HG02571 (cell line): Measurements from ENCODE around the gene LSMEM2.
"Not testable (repeated sequence)": the region's sequence is repeated elsewhere in the genome, so short reads cannot be mapped to it uniquely, and the experiment has no call there.

Experiments used
- ATAC-seq: cut with Tn5 transposase; IDR thresholded peaks from one replicate; pipeline ENCODE4 v1.9.1; 2021; ENCODE audit warnings: mild to moderate bottlenecking, moderate library complexity; ENCODE audit not compliant: unreplicated experiment

The LSMEM2 gene

DNA sequence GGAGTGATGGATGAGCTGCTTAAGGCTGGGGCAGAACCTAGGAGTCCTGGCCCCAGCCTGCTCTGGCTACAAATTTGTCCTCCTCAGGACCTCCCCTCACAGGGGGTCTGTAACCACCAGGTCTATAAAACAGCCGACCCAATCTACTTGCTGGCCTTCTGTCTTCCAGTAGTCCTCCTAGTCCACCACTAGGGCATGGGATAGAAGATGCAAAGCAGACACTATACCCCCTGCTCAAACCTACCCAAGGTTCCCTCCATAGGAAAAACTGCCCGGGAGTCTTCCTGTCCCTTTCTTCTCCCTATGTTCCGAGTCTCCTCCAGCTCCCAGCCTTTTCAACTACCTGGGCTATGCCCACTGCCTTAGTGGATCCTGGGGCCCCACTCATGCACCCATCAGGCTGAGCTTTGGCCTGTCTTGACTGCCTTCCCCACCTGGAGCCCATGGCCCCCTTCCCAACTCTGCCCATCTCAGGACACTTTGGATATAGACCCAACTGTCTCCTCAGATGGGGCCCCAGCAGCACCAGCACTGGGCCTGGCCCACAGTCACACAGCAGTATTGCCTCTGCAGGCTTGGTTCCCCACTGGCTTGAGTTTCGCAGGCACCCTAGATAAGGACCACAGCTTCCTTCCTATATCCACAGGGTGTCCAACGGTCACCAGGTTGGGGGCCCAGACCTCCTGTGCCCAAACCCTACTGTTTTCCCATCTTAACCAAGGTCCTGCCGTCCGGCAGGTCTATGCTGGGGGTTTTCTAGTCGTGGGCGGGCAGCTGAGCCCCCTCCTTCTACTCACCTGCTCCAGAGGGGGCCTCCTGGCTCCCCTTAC is 19.2 kb downstream of the LSMEM2 start:
- no peak for ATAC-seq

DNA sequence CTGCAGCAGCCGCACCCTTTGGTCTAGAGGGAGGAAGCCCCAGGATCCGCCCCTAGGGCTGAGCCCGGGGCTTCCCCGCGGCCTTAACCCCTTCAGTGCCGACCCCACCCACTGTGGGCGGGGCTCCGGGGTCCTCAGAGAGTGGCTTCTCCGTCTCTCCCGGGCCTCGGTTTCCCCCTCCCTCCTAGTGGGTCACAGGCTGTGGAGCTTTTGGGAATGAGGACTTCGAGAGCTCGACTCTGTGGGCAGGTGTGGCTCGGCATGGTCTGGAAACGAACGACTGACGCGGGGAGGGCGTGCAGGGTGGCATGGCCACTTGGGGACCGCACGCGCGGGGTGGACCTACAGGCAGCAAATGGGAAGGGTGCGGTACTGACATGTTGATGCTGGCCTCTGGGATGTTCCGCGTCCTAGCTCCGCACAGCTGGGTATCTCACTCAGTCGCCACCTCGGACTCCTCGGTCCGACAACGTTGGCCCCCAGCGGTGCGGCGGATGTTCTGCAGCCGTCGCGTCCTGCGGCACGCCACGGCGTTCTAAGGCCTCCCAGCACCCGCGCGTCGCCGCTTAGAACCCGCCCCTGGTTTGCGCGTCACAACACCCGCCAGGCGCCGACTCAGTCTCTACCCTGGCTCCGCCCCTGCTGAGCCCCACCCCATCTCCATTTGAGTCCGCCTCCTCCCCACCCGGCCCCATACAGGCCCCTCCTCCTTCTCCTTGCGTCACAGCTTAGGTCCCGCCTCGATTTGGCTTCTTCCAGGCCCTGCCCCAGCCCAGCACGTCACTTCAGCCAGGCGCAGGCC is 20.1 kb downstream of the LSMEM2 start, which contains the start of the genes HYAL3 and NAA80:
HYAL3 (minus strand) TSS at position 570 of the 802 bp plus-strand sequence. CDS start 3,803 bp downstream, outside the sequence.
NAA80 (minus strand) TSS at position 570 of the 802 bp plus-strand sequence. CDS start 1,942 bp downstream, outside the sequence.
- ATAC-seq: peak; percentile 81

DNA sequence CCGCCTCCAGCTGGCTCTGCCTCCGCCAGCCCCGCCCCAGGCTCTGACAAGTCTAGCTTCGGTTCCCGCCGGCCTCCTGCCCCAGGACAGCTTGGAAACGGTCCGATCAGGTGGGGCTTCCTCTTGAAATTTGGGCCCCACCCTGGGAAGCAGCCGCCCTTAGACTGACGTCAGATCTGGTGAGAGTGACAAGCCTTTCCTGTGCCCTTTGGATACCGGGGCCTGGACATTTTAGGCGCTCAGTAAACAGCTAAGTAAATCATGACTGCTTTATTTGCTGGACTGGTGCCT is 20.7 kb downstream of the LSMEM2 start:
- ATAC-seq: no peak

DNA sequence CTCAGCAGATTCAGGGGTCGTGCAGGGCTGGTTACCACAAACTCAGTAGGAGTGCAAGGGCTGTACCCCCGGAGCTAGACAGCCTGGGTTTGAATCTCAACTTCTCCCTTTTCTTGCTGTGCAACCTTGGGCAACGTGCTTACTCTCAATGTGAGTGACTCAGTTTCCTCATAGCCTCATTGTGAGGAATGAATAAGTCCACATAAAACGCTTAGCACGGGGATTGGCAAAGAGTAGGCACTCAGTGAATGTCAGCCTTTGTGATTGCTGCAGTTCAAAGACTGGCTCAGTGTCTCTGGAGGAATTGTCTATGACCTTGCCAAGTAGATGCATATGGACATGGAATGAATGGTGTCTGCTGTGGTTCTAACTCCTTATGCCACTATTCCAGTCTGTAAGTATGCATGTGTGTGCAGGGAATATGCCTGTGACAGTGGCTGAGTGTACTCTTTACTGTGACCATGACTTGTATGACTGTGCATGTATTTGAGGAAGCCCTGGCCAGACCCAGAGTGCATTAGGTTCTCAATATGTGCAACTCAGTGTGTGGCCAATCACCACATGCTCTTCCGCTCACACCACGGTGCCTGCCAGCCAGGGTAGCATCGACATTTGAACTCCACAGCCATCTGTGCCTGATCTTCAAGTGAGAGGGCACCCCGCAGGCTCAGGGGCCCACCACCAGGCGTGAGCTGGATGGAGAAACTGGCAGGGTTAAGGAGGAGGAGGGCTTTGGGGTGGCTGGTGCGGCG is 21.2 kb downstream of the LSMEM2 start:
- no peak for ATAC-seq

DNA sequence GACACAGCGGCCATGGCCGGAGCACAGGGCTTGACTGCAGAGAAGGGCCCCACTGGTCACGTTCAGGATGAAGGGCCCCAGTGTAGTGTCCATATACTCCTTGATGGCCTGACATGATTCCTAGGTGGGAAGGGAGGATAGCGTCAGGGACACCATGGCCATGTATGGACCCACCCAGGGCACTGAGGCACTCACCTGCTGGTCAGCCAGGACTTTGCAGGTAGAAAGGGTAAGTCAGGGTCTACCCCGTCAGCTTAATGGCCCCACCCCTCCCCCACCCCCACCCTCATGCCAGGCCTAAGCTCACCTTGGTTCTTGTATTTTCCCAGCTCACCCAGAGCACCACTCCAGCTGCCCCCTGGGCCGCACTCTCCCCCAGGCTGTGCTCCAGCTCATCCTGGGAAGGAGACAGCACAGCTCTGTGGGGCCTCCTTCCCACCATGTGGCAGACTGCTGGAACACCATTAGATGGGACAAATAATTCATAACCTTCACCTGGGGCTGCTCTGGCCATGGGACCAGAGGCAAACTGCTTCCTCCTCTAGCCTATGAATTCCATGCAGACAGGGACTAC is 21.9 kb downstream of the LSMEM2 start:
- ATAC-seq: no peak

DNA sequence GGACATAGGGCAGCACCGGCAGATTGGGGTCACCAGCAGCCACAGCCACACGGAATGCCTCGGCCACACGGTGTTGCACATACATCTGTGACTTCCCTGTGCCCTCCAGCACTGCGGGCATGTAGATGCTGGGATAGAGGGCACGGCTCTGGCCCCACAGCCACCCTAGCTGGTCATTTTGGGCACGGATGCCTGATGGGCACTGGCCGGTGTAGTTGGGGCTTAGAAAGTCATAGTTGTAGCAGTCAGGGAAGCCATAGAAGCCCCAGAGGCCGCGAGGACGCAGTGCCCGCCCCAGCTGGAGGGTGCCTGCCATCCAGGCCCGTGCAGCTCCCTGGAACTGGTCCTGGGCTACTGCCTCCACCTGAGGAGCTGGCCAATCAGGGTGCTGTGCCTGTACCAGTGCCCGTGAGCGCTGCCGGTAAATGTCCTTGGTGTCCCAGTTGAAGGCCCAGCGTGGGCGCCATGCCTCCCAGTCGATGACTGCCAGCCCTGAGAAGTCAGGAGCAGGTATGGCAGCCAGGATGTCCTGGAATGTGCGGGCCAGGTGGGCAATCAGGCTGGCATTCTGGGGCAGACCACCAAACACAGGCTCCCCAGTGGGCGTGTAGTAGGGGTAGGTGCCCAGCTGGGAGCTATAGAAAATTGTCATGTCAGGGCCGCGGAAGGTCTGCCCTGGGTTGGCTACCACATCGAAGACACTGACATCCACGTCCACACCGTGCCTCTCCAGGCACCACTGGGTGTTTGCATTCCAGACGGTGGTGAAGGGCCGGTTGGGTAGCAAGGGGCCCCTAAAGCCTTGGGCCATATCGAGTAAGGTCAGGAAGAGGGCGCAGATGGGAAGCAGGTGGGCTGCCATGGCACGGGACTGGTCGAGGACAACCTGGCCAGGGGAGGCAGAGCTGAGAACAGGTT is 23.5 kb downstream of the LSMEM2 start:
- no peak for ATAC-seq

DNA sequence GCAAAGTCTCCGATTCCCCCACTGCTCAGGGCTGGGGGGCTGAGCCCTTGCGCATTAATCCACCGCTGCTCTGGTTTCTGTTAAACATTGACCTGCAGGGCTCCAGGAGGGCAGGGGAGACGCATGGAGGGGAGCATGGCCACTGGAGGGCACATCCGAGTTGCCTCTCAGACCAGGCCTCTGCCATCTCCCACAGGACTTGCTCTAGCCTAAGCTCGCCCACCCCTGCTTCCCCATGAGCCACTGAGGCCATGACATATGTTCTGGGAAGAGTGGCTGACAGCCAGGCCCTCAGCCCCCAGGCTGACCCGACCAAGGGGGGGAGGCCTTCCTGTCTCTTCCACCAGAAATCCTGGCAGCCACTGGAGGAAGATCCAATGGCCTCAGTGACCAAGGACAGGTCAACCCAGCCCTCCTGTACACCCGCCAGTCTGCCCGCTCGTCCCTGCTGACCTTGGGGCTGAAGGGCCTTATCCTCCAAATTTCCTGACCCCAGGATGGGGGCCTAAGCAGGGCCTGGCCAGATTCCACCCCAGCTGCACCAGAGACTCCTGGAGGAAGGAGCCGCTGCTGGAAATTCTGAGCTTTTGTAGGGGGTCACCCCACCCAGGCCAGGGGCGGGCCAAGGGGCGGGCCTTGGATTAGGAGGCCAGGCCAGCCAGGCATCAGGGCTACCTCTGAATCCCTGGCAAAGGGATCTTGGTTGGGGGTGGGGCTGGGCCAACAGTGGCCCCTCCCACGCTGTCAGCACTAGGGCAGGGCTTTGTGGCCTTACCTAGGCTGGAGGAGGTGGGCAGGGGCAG is 24.3 kb downstream of the LSMEM2 start, which contains the start of gene HYAL1:
HYAL1 (minus strand) TSS at position 562 of the 803 bp plus-strand sequence. CDS start 618 bp downstream, outside the sequence.
- ATAC-seq: no peak

DNA sequence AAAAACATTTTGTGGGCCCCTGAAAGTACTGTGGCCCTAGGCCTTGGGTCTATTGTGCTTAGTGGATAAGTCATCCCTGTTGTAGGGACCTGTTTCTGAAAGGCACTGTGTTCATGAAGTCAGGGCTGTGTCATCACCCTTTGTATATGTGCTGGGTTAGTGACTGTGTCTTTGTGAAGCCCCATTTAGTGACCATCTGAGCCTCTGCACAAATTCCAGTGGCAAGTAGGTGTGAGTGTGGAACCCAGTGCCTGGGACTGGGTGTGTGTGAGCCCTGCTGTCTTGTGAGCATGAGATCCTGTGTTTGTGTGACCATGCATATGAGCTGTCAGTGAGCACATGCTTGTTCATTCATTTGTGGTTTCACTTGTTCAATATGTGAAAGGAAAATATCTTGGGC is 25.7 kb downstream of the LSMEM2 start:
- no peak for ATAC-seq

DNA sequence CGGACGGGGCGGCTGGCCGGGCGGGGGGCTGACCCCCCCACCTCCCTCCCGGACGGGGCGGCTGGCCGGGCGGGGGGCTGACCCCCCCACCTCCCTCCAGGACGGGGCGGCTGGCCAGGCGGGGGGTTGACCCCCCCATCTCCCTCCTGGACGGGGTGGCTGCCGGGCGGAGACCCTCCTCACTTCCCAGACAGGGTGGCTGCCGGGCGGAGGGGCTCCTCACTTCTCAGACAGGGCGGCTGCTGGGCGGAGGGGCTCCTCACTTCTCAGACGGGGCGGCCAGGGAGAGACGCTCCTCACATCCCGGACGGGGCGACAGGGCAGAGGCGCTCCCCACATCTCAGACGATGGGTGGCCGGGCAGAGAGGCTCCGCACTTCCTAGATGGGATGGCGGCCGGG is 33.2 kb downstream of the LSMEM2 start:
- not testable (repeated sequence) for ATAC-seq

DNA sequence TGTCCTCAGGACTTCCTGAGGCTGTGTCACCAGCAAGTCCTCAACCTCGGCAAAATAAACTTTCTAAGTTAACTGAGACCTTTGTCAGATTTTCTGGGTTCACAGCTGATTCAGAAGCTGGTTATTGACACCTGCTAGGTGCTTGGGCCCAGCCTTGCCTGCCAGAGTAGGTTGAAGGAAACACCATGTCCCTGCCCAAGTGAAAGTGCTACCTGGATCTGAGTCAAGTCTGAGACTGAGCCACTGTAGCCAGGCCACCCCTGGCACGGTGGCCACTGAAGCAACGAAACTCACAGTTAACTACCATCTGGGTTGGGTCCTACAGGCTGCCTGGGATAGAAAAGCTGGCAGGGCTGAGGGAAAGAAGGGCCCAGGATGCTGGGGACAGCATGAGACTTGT is 35.5 kb downstream of the LSMEM2 start:
- ATAC-seq: no peak

DNA sequence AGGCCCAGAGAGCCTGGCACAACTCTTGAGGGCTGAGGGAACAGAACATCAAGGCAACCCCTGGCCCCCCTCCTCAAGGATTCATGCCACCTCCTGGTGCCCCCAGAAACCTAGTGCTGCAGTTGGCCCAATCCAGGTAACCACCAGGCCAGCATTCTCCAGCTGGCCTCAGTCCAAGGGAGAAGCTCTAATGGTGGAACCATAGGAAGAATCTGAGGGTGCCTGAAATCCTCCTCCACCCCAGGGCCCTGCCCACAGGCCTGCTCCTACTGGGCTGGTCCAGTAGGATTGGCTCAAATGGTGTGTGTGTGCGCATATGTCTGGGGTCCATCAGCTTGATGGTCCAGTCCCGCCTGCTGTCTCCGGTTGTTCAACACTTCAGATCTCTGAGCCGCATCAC is 35.9 kb downstream of the LSMEM2 start:
- no peak for ATAC-seq

DNA sequence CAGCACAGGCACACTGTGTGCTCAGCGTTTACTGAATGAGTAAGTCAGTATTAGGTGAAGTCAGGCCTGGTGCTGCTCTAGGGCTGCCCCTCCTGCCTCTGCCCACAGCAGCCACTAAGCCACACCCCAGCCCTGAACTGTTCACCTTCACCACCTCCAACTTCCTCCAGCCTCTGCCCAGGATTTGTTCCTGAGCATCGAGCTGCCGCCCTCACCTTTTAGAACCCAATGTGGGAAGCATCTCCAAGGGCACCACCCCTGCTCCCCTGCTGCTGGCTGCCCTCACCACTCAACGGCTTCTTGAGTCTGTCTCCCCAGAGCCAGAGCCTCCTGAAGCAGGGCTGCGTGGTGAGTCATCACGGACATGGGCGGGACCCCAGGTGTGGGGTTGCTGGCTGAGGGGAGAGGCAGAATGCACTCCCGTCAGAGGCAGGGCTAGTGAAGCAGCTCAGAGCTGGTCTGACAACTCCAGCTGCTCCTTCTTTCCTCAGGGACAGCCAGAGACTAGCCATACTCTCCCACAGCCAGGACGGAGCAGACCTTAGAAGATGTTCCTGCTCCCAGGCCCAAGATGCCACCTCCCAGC is 37.9 kb downstream of the LSMEM2 start:
- ATAC-seq: no peak

DNA sequence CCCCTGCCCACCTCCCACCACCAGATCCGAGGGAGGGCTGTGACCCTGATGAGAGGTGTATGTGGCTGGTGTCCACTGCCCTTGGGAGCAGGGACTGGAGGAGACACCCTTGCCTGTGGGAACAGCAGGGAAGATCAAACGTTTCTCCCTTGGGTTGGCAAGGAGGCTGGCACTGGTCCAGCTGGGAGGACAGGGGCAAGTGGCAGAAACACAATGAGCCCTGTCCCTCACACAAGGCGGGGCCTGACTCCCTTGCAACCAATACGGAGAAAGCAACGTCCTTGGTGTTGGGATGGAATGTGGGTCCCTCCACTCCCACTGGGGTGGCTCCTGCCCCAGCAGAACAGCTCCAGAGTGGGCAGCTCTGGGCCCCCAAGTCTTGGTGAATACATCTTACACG is 38.4 kb downstream of the LSMEM2 start:
- ATAC-seq: no peak

DNA sequence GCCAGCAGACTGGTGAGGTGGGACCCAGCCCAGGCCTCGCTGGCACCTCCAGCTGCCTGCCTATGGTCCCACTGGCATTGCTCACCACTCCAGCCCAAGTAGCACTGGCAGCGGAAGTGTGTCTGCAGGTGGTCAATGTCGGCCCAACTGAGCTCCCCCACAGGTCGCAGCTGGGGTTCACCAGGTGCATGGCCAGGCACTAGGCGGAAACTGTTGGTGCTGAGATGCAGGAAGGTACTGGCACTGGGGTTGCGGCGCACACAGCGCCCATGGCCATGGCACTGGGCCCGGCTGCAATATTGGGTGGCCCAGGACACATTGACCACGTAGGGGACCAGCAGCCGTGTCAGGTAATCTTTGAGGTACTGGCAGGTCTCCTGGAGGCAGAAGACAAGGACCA is 39.3 kb downstream of the LSMEM2 start:
- ATAC-seq: no peak

DNA sequence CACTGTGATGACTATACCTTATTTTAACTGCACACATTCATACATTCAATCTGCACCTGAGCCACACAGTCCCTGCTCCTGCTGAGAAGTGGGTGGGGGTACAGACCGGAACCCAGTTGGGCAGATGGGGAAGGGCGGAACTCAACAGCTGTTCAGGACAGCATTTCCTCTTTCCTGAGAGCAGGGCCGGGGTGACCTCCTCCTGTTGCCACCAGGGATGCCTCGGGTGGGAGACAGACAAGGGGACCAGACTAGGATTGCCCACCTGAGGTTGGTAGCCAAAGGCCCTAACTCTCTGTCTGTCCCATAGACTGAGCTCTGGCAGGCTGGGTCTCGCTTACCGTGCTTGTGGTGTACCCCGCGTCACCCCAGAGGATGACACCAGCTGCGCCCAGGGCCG is 39.7 kb downstream of the LSMEM2 start:
- ATAC-seq: no peak

DNA sequence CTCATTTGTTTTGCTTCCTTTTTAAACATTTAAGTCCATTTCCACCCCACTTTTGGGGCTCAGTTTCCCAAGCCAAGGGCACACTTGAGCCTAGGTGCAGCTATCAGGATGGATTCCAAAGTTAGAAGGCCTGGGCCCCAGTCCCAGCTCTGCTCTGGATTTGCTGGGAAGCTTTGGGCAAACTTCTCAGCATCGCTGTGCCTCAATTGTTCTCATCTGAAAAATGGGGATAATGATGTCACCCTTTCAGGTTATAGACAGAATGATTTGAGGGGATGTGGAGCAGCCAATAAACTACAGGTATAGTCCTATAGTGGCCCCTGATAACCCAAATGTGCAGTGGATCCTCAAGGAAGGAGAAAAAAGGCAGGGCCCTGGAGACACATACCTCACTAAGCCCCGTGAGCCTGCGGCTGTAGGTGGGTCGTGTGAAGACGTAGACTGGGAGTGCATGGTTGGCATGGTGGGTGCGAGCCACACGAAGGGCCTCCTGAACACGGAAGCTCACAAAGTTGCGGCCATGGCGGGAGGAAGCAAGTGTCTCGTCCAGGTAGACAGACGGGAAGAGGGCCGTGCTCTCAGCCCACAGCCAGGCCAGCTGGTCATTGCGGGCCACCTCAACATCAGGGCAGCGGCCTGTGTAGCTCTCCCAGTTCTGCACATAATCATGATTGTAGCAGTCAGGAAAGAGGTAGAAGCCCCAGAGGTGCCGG is 40.5 kb downstream of the LSMEM2 start:
- no peak for ATAC-seq

DNA sequence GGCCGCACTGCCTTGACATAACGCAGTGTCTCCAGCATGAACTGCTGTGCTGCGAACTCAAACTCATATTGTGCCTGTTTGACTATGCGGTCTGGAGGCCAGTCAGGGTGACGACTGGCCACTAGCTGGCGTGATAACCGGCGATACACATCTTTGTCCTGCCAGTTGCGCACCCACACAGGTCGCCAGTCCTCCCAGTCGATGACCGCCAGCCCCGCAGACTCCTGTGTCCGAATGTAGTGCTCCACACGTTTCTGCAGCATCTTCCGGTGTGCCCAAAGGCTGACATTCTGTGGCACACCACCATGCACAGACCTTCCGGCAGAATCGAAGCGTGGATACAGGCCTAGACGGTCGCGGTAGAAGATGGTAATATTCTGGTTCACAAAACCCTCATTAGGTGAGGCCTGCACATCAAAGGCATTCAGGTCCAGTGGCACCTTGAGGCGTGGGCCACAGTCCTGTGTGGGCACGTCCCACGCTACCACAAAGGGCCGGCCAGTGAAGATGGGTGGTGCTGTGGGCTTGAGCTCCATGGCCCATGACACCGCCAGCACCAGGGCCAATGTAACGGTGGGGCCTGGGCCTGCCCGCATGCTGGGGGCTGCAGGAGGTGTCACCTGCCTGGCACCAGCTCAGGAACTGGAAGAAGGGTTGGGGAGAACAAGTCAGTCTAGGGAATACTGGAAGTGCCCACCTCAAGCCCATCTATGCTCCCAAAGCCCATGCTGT is 41.2 kb downstream of the LSMEM2 start:
- no peak for ATAC-seq
